NK-92 treated with Interleukin-12 subunit alpha and Interleukin-12 subunit beta, amount 100 ng/mL, for 24 hours (cell line): ENCODE measurements around the gene GNAL.
"Not testable (repeated sequence)": the region's sequence is repeated elsewhere in the genome, so short reads cannot be mapped to it uniquely, and the experiment has no call there.

Experiments used
- DNase-seq: peaks from one replicate; lab custom pipeline; 2025; lab: John Stamatoyannopoulos, UW

GNAL gene

DNA sequence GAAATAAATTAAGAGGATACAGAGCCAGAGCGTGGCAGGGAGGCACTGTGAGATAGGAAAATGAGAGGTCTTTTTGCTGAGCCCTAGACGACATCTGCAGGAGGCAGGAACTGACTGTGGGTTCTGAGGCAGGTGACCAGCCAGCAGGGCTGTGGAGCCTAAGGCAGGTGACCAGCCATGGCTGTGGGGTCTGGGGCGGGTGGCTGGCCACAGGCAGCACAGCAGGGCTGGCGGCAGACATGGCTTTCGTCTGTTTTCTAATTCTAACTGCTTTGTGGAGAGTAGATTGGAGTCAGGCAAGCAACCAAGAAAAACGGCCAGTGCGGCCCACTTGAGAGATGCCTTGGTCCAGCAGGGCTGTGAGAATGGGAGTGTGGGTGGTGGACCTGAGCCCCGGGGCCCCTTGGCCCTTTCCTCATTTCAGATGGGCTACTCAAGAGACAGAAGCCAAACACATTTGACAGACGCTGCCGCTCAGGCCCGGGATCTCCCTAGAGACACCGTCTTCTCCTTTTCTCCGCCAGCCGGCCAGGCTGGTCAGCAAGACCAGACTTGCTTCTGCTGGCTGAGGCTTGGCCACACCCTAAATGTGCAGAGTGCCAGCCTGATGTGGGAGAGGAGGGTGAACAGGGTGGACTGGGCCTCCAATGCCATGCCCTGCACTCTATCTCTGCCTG lies 19.7 kb upstream of the GNAL start:
- DNase-seq, result no peak

DNA sequence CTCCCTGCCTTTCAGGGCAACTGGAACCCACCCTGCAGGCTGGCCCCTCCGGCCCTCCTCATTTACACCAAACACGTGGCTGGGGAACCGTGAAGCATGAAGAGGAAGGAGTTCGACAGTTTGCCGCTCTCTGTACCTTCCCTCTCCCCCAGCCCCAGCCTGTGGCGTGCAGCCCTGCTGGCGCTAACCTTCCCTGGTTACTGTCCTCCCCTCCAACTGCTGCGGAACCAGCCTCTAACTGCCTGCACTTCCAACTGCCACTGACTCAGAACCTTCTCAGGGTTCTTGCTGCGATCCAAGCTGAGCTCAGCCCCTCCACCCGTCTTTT lies 19.2 kb upstream of the GNAL start:
- DNase-seq, result no peak

DNA sequence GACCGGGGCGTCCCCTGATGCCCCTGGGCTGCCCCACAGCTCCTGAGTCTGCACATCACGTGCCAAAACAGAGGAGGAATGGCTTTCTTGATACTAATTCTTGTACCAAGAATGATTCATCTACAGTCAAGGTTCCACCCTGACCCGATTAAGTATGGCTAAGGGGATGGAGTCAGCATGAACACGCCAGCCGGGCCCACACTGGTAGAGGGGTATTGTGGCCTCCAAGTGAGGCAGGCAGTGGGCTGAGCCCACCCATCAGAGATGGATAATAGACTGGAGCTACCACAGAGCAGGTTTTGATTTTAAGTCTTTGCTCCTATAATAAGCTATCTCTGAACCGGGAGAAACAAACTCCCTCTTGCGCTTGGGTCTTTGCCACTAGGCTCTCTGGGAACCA lies 17.9 kb upstream of the GNAL start:
- DNase-seq, result no peak

DNA sequence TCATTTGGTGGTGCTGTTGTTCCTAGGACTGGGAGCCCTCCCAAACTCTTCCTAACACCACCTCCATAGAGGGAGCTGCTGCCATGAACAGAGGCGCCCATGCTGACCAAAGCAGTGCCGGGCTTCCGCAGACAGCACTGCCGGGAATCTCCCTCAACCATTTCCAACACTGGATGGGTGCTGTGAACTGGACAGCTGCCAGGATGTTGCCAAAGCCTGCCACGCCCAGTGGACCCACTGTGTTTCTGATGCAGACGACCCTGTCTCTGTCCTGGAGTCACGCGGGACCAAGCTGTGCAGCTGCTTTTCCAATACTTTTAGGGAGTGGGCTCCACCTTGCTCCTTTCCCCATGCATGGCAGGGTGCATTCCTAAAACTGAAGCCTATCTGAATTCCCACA lies 16.9 kb upstream of the GNAL start:
- DNase-seq, result no peak

DNA sequence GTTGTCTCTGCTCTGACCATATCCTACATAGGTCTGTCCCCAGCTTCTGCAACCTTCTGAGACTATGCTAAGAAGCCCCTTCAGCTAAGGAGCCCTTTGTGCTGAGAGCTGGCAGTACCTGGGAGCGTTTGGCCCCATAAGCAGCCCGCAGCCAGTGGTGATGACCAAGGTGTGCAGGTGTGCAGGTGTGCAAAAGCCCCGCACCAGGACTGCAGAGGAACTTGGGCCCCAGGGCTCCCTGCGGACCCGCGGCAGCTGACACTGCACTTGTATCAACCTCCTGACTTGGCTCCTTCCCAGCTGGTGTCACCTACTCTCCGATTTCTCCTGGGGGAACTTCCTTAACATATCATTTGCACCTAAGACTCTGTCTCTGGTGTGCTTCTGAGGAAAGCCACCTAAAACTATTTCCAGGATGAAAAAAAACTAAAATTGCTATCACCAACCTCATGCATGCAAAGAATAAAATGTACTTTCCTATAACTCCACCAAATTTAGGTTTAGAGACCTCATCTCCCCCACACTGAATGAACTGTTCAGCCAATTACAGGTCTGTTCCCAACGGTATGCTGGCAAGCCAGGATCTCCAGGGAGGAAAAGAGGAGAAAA lies 16.1 kb upstream of the GNAL start:
- no peak for DNase-seq

DNA sequence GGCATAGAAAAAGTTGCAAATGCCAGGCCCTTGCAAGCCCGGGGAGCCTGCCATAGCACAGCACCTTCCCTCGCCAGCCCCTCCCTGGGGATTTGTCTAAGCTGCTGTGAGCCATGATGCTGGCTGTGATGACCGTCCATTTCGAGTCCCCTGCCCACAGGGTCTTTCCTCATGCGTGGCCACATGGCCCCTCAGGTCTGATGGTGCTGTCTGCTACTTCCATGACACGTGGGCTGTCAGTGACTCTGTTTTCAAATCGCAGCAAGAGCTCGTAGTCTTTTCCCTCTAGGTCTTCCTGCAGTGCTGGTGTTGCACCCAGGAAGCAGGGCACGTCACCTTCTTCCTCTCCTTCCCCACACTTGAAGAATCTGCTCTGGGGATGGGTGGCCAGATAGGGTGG lies 15.5 kb upstream of the GNAL start:
- no peak for DNase-seq

DNA sequence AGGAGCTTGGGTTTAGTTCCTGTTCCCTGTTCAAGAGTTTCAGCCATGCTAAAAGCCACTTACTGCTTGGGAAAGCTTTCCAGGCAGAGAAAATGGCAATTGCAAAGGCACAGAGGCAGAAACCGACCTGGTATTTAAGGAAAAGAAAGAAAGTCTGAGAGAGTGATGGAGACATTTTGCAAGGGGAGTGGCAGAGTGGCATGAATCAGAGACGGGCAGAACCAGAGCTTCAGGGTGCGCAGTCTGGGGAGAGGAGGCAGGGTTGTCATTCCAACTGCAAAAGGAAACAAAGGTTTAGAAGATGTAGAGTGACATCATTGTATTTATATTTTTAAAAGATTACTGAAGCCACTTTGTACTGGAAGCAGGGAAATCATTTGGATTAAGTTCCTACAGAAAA lies 14.9 kb upstream of the GNAL start:
- DNase-seq, result no peak

DNA sequence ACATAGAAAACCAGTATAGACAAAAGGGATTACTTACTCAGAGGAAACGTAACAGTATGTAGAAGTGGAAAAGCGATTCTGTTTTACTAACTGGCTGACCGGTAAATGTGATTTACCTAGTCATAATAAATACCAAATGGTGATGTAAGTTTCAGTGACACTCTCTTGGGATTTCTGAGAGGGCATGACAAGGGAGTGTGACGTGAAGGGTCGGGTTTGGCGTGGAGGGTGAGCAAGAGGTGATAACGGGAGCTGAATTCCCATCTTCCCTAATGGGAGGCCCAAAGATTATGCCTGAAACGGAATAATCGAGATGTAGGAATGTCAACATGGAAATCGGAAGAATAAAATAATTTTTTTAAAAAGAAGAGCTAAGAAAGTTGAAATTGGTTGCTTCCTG lies 12.7 kb upstream of the GNAL start:
- DNase-seq, result no peak

DNA sequence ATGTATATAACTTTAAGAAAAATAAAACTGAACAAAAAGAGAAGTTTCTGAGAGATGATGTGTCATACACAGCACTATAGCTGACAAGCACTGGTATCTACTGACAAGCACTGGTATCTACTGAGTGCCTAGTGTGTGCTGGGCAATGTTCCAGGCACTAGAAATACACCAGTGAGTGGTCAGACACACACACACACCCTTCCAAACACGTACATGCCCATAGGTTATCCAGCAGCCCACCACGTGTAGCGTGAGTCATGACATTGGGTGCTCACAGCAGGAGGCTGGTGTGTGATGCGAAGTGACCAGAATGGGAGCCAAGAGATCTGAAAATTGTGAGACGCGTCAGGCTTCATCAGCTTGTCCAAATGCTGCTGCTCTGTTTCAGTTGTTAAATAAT lies 12.2 kb upstream of the GNAL start:
- DNase-seq, result no peak

DNA sequence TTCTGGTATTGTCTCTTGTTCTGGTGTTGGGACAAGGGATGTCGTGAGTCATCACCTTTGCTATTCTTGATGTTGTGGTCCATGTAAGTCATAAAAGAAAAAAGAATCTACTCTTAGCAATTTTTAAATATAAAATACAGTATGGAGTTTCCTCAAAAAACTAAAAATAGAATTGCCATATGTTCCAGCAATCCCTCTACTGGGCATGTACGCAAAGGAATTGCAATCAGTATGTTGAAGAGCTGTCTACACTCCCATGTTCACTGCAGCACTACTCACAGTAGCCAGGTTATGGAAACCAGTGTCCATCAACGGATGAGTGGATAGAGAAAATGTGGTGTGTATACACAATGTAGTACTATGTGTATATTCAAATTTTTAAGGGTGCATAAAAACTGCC lies 10.9 kb upstream of the GNAL start:
- no peak for DNase-seq

DNA sequence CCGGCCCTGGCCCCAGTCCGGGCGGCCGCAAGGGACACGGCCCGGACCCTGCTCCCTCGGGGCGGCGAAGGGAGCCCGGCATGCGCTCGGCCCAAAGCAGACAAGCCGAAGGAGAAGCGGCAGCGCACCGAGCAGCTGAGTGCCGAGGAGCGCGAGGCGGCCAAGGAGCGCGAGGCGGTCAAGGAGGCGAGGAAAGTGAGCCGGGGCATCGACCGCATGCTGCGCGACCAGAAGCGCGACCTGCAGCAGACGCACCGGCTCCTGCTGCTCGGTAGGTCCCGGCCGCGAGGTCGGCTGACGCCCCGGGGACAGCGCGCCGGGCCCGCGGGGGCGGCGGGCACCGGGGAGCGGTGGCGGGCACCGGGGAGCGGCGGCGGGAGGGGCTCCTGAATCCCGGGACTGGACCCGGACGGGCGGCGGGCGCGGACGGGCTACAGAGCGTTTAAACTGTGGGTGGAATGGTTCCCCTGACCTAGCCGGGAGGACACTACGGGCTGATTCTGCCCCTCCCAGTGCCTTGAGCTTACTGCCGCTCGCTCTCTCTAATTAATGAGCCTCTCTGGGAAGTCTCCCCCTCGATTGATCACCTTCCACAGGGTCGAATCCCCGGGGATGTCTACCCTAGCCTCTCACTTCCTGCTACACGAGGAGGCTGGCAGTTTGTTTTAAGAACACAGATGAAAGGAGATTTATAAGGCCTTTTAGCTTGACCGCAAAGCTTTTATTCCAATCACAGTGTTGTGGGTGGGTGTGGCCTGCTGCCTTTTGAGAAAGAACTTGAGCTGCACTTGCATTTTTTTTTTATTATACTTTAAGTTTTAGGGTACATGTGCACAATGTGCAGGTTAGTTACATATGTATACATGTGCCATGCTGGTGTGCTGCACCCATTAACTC lies 853 bp downstream of the GNAL start:
- no peak for DNase-seq

DNA sequence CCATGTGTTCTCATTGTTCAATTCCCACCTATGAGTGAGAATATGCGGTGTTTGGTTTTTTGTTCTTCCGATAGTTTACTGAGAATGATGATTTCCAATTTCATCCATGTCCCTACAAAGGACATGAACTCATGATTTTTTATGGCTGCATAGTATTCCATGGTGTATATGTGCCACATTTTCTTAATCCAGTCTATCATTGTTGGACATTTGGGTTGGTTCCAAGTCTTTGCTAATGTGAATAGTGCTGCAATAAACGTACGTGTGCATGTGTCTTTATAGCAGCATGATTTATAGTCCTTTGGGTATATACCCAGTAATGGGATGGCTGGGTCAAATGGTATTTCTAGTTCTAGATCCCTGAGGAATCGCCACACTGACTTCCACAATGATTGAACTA lies 1.6 kb downstream of the GNAL start:
- DNase-seq, result not testable (repeated sequence)

DNA sequence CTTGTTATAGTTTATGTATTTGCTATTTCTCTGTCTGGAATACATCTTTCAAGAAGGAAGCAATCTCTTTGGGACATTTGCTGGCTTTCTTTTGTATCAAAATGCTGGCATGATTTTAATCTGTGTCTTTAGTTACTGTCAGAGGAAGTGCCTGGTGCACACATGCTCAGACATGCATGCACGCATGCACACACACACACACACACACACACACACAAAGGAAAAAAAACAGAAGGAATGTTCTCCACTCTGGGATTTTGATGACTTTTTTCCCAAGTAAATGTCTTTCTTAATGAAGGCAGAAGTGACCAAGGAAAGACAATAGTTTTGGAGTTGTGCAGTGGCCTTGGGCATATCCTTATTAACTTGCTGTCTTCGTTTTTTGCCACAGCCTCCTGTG lies 6.7 kb downstream of the GNAL start:
- DNase-seq, result no peak

DNA sequence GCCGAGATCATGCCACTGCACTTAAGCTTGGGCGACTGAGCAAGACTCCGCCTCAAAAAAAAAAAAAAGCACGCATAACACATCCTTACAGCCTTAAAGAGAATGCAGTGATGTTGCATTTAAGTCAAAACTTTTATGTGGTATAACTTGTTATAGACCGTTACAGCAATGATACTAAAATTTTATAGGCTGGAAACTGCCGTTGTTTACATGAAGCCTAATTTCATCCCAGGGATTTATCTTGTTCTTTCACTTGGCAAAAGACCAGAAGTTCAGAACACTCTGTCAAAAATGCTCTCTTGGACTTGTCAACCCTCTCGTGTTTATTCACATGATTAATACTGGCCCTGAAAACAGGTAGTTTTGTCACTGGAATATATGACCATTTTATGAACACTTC lies 7.4 kb downstream of the GNAL start:
- no peak for DNase-seq

DNA sequence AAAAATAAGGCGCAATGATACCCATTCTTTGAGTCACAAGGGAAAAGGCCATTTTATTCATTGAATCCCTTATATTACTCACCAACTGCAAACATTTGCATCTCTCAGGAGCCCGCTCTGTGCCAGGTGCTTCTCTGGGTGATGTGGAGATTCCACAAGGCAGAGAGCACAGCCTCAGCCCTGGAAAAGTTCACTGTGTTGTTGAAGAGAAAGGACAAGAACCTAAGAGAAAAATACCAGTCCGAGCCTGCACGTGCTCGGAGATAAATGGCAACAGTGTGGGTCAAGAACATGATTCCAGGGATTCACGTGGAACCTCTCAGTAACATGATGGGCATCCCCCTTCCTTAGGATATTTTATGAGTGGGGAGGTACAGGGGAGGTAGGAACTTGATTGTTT lies 11.8 kb downstream of the GNAL start:
- no peak for DNase-seq

DNA sequence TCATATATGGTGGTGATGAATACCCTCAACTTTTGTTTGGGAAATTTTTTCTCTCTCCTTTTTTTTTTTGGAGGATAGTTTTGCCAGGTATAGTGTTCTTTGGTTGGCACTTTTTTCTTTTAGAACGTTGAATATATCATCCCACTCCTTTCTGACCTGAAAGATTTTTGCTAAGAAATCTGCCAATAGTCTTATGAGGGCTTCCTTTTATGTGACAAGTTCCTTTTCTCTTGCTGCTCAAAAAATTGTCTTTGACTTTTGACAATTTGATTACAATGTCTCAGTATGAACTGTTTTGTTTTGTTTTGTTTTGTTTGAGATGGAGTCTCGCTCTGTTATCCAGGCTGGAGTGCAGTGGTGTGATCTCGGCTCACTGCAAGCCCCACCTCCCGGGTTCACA lies 21.5 kb downstream of the GNAL start:
- no peak for DNase-seq

DNA sequence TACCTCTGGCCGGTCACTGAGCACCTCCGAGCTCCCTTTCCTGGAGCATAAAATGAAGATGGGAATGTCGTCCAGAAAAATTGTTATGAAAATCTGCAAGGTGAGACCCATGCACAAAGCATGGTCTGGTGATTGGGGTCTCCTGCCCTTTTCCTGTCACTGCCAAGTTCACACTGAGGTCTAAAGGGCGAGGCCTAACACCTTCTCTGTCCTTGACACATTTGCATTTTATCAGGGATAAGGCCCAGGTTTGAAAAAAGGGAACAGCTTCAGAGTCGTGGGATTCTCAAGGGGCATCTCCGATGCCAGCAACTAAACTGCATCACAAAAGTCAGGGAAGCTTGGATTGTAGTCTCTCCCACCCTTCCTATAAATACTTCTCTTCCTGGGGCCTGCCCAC lies 24.7 kb downstream of the GNAL start:
- no peak for DNase-seq

DNA sequence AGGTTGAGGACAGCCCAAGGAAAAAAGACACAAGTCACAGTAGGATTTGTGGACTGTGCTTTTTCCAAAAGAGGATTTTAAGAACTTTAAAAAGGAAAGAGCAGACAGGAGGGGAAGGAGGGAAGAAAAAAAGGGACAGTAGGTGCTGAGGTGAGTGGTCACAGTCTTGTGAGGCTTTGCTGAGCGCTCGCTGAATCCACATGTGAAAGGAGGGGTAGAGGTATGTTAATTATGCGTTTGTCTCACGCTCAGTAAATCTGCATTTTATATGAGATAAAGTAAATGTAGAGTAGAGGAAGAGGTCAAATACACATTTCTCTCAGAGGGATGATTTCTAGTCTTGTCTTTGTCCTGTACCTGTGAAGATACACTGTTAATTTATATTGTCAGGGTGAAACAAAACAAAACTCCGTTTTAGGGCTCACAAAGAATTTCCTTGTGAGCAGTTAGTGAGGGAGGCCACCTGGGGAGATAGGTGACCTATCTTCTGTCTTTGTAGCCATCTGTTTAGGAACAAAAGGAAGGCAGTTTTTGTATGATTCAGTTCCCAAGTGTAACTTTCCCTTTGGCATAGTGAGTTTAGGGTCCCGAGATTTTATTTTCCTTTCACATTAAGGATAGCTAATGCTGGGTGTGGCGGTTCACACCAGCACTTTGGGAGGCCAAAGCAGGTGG lies 25.3 kb downstream of the GNAL start:
- DNase-seq, result no peak

DNA sequence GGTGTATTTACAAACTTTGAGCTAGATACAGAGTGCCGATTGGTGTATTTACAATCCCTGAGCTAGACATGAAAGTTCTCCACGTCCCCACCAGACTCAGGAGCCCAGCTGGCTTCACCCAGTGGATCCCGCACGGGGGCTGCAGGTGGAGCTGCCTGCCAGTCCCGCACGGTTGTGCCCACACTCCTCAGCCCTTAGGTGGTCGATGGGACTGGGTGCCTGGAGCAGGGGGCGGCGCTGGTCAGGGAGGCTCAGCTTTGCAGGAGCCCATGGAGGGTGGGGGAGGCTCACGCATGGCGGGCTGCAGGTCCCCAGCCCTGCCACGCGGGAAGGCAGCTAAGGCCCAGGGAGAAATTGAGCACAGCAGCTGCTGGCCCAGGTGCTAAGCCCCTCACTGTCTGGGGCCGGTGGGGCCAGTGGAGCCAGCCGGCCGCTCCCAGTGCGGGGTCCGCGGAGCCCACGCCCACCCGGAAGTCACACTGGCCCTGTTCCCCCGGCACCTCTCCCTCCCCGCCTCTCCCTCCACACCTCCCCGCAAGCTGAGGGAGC lies 27.8 kb downstream of the GNAL start:
- not testable (repeated sequence) for DNase-seq

DNA sequence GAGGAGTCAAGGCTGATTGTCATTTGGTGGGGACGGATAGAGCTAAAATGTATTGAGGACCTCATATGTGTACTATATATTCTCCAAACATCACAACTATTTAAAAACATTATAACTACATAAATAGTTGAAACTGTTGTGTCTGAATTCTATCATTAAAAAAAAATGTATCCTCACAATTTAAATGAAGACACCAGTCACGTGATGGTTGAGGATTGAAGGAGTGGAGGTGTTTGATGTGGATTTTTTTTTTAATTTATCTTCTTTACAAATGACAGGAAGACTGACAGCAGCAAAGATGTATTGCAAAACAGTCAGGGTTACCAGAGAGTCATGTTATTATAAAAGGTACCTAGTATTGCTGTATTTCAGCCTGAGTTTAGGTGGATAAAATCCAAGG lies 30.0 kb downstream of the GNAL start:
- no peak for DNase-seq

DNA sequence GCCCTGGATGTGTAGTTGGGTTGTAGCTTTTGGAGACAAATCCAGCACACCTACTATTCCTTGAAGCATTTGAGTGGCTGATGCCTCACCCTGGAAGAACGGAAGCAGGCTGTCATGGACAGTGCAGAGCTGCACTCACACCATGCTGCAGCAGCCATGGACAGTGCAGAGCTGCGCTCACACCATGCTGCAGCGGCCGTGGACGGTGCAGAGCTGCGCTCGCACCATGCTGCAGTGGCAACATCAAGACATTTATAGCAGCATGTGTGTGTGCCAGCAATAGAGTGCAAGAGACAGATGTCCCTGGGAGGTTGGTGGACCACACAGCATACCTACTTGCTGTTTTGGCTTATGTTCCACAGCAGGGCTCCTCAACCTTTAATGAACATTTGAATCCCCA lies 30.6 kb downstream of the GNAL start:
- no peak for DNase-seq

DNA sequence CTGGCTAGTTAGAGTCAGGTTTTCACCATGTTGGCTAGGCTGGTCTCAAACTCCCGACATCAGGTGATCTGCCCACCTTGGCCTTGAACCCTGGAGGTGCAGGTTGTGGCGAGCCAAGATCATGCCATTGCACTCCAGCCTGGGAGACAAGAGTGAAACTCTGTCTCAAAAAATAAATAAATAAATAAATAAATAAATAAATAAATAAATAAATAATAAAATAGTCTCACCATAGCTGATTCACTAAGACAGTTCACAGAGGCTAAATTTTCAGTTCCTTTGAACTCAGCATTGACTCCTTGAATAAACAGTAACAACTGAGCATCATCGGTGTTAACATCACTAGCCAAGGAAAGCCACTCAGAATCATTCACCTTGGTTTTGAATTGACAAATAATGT lies 32.7 kb downstream of the GNAL start:
- DNase-seq, result no peak

DNA sequence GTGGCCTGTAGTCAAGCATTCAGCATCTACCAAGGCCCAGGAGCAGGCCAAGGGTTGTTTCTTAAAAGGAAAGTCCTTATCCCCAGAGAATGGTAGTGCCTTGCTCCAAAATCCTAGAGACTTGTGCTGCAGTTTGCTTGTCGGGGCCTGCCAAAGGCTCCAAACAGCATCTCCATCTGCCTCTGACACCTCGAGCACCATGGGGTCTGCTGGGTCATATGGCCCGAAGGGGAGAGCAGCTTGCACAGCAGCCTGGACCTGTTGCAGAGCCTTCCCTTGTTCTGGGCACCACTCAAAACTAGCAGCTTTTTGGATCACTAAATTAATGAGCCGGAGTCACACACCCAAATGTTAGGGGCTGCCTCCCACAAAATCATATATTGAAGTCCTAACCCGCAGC lies 35.7 kb downstream of the GNAL start:
- DNase-seq, result no peak
